Vagina (tissue), 2 donors: ENCODE results near the gene TNRC6B. TPM values are rescaled to one million over a fixed set of nuclear protein-coding genes. Genes with fewer than 3 reads are reported as not detected.

Experiments
- DNase-seq, 2 donors: peaks; one replicate each; pipeline ENCODE4 v3.0.0-alpha.2; 2017; ENCODE audit errors: extremely low spot score in 2 of 2
- H3K27ac ChIP-seq: fragments of 200-600 bp; sonication (generic); one replicate; pipeline ENCODE4 v1.5.1; 2019
- H3K27me3 ChIP-seq: fragments of 200-600 bp; sonication (generic); one replicate; pipeline ENCODE4 v1.5.1; 2019
- H3K36me3 ChIP-seq, 2 donors: fragments of 200-600 bp; sonication (generic); one replicate each; pipeline ENCODE4 v1.5.1; 2017 to 2019
- H3K4me1 ChIP-seq: fragments of 200-600 bp; sonication (generic); one replicate; pipeline ENCODE4 v1.5.1; 2019
- H3K4me3 ChIP-seq, 2 donors: fragments of 200-600 bp; sonication (generic); 1 replicate in 1 of 2; 2 replicates in 1 of 2; pipeline ENCODE4 v1.5.1; 2016 to 2019
- H3K9me3 ChIP-seq: fragments of 200-600 bp; sonication (generic); one replicate; pipeline ENCODE4 v1.5.1; 2019
- CTCF ChIP-seq, 3 experiments: fragments of 450-650 bp in 2 of 3; fragments of 200-600 bp in 1 of 3; sonication (generic) in 1 of 3; IDR thresholded peaks; one replicate each; pipeline ENCODE4 v1.5.1; 2017 to 2019; ENCODE audit warnings: antibody characterized with exemption in 3 of 3, mild to moderate bottlenecking in 2 of 3, moderate library complexity in 2 of 3
- POLR2A ChIP-seq, 2 donors: fragments of 450-650 bp; IDR thresholded peaks; one replicate each; pipeline ENCODE4 v1.6.1; 2017; ENCODE audit warnings: antibody characterized with exemption in 2 of 2, mild to moderate bottlenecking in 2 of 2, moderate library complexity in 2 of 2
- POLR2AphosphoS5 ChIP-seq, 2 donors: sonication (generic); formaldehyde crosslinking; IDR thresholded peaks; one replicate each; pipeline ENCODE4 v1.9.0; 2017; ENCODE audit warnings: antibody characterized with exemption in 2 of 2, mild to moderate bottlenecking in 2 of 2, low read depth in 1 of 2; ENCODE audit not compliant: insufficient read depth in 1 of 2
- intact Hi-C: fragments of 100-400 bp; cut with DNase I; formaldehyde crosslinking; loops from one replicate; pipeline ENCODE4 v1.15.1; 2023
- total RNA-seq: library from RNA; depleted of rRNA; stranded (reverse); fragments of >200 nt; gene quantifications from one replicate; pipeline ENCODE4 v1.2.3, GENCODE V29; 2016

Gene TNRC6B
- 32.7 TPM for total RNA-seq

- no peaks in the 10 kb centered on the region for H3K27me3 ChIP-seq
- DNase-seq = peak in 1 of 2 donors; percentile 95
- TF ChIP-seq POLR2A (IDR thresholded peaks at IDR 0.05) (peak in 1 of 2 donors; percentile 98), CTCF (IDR thresholded peaks at IDR 0.05) (peak in 1 of 3 experiments; percentile 19), POLR2AphosphoS5 (IDR thresholded peaks at IDR 0.05; ENCODE audit: insufficient read depth in 1 of 2, low read depth in 1 of 2) (peak; percentile 66 to 100)
- peaks cover 65% of the 10 kb centered on the region for H3K4me1 ChIP-seq
- peak within 1 kb of the TSS; percentile 83 for H3K27ac ChIP-seq
- intact Hi-C loops = loop anchor here (10.0 kb wide), 2 partner anchors 87 to 133 kb away; no protein-coding TSS in a partner anchor
- H3K9me3 ChIP-seq = no peaks in the 10 kb centered on the region
- no peaks in the 10 kb centered on the region for H3K36me3 ChIP-seq
- H3K4me3 ChIP-seq = peak within 1 kb of the TSS; percentile 49 to 59
These were observed at the start of gene TNRC6B for GRCh38 chr22:40177738-40178416. TNRC6B (plus strand) TSS chr22:40177925; CDS start chr22:40178136, 211 bp downstream.

- no peak for TF ChIP-seq POLR2A (IDR thresholded peaks at IDR 0.05)
- no peak for TF ChIP-seq POLR2AphosphoS5 (IDR thresholded peaks at IDR 0.05; ENCODE audit: insufficient read depth in 1 of 2, low read depth in 1 of 2)
- no peak for TF ChIP-seq CTCF (IDR thresholded peaks at IDR 0.05)
- Histone ChIP-seq H3K27me3 (no peaks in the 10 kb centered on the region), H3K4me3 (no peak overlapping the region), H3K4me1 (no peaks in the 10 kb centered on the region), H3K36me3 (peaks cover 0 to 28% of the 10 kb centered on the region in 2 donors), H3K9me3 (no peaks in the 10 kb centered on the region), H3K27ac (no peak overlapping the region)
- intact Hi-C loops = no loop called here
- no peak for DNase-seq
These were observed 48.7 kb upstream of the TNRC6B start for GRCh38 chr22:40128989-40129388.

GRCh38 chr22:40137132-40137531 lies 40.6 kb upstream of the TNRC6B start:
- Histone ChIP-seq H3K4me1 (no peaks in the 10 kb centered on the region), H3K9me3 (no peaks in the 10 kb centered on the region), H3K36me3 (peaks cover 0 to 4% of the 10 kb centered on the region in 2 donors), H3K27ac (no peak overlapping the region), H3K27me3 (no peaks in the 10 kb centered on the region), H3K4me3 (no peak overlapping the region)
- intact Hi-C loops = no loop called here
- no peak for DNase-seq
- TF ChIP-seq CTCF (IDR thresholded peaks at IDR 0.05) (no peak), POLR2A (IDR thresholded peaks at IDR 0.05) (no peak), POLR2AphosphoS5 (IDR thresholded peaks at IDR 0.05; ENCODE audit: insufficient read depth in 1 of 2, low read depth in 1 of 2) (no peak)

GRCh38 chr22:40138866-40139265 lies 38.9 kb upstream of the TNRC6B start:
- no peak overlapping the region for H3K4me3 ChIP-seq
- H3K4me1 ChIP-seq = no peaks in the 10 kb centered on the region
- peaks cover 0 to 4% of the 10 kb centered on the region in 2 donors for H3K36me3 ChIP-seq
- no peaks in the 10 kb centered on the region for H3K9me3 ChIP-seq
- no peak overlapping the region for H3K27ac ChIP-seq
- no peak for TF ChIP-seq POLR2A (IDR thresholded peaks at IDR 0.05)
- TF ChIP-seq POLR2AphosphoS5 (IDR thresholded peaks at IDR 0.05; ENCODE audit: insufficient read depth in 1 of 2, low read depth in 1 of 2) = no peak
- TF ChIP-seq CTCF (IDR thresholded peaks at IDR 0.05) = no peak
- intact Hi-C loops = no loop called here
- DNase-seq = no peak
- H3K27me3 ChIP-seq = no peaks in the 10 kb centered on the region
